Measurements from ENCODE around the gene RBCK1. TPM values are rescaled to one million over a fixed set of nuclear protein-coding genes. Genes with fewer than 3 reads are reported as not detected.

Gene RBCK1
- total and polyA plus RNA-seq, 9 of the 15 experiments (the other 6 are each of a cell fraction or from before 2014, with no cell fraction given) = 5.9 to 59.3 (median 26.5) TPM

DNA sequence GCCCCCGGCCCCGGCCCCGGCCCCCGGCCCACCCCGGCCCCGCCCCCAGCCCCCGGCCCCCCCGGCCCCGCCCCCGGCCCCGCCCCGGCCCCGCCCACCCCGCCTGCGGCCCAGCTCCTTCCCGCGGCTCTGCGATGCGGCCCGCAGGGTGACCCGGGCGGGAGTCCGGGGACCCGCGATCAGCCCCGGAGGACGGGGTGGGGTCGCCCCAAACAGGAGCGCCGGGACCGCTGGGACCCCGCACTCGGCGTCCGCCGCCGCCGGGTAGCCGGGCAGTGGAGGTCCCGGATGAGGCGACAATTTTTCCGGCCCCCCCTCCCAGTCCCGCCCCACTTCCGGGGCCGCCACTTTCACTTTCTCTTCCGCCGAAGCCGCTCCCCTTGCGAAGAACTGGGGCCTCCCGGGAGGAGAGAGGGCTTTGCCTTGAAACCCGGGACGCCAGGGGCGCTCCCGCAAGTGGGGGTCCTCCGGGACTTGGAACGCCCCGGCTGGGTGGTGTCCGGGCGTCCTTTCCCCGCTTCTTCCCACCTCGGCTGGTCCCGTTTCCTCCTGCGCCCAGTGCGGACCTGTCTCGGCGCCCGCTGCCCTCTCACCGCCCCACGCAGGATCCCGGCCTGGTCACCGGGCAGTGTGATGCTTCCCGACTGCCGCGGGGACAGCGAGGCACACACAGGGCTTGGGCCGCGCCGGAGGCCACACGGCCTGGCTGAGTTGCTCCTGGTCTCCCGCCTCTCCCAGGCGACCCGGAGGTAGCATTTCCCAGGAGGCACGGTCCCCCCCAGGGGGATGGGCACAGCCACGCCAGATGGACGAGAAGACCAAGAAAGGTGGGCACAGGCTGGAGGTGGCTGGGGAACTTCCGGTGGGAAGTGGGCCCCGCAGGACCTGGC, at the start of gene RBCK1 (continued):
- TF ChIP-seq, protein P1, sequence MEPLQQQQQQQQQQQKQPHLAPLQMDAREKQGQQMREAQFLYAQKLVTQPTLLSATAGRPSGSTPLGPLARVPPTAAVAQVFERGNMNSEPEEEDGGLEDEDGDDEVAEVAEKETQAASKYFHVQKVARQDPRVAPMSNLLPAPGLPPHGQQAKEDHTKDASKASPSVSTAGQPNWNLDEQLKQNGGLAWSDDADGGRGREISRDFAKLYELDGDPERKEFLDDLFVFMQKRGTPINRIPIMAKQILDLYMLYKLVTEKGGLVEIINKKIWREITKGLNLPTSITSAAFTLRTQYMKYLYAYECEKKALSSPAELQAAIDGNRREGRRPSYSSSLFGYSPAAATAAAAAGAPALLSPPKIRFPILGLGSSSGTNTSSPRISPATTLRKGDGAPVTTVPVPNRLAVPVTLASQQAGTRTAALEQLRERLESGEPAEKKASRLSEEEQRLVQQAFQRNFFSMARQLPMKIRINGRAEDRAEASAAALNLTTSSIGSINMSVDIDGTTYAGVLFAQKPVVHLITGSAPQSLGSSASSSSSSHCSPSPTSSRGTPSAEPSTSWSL (CRISPR knock-in tag; IDR thresholded peaks at IDR 0.05; ENCODE audit: borderline replicate concordance) = no peak
- TF ChIP-seq, protein P2, sequence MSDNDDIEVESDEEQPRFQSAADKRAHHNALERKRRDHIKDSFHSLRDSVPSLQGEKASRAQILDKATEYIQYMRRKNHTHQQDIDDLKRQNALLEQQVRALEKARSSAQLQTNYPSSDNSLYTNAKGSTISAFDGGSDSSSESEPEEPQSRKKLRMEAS (CRISPR knock-in tag; IDR thresholded peaks at IDR 0.05) = no peak; the same call in 1 of the 2 replicates
- TF ChIP-seq FOXA3 (CRISPR knock-in tag; conservative IDR thresholded peaks at IDR 0.05 in 1 of 2, IDR thresholded peaks at IDR 0.05 in 1 of 2) (0 out of 4 replicates have a peak, but pooled peaks of 1 of the 2 experiments have one; percentile 40), ETV1 (tag; conservative IDR thresholded peaks at IDR 0.05; ENCODE audit: low read depth) (peak; percentile 81), NRF1 (conservative IDR thresholded peaks at IDR 0.05 in 1 of 2, IDR thresholded peaks at IDR 0.05 in 1 of 2) (no peak; a peak in 1 of 4 replicates), HNRNPLL (IDR thresholded peaks at IDR 0.05; ENCODE audit: low read depth, low read length, poor library complexity, severe bottlenecking) (no peak), RAD21 (CRISPR knock-in tag; conservative IDR thresholded peaks at IDR 0.05 in 1 of 2, IDR thresholded peaks at IDR 0.05 in 1 of 2) (no peak), GABPA (tag; conservative IDR thresholded peaks at IDR 0.05; ENCODE audit: low read depth) (peak; percentile 93), PCBP1 (IDR thresholded peaks at IDR 0.05; ENCODE audit: low read depth, low read length, poor library complexity, severe bottlenecking) (peak; percentile 46)
- TF ChIP-seq, protein P3, sequence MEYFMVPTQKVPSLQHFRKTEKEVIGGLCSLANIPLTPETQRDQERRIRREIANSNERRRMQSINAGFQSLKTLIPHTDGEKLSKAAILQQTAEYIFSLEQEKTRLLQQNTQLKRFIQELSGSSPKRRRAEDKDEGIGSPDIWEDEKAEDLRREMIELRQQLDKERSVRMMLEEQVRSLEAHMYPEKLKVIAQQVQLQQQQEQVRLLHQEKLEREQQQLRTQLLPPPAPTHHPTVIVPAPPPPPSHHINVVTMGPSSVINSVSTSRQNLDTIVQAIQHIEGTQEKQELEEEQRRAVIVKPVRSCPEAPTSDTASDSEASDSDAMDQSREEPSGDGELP (CRISPR knock-in tag; IDR thresholded peaks at IDR 0.05; ENCODE audit: borderline replicate concordance) = peak; percentile 25; the same call in 1 of the 2 replicates
- TF ChIP-seq, protein P4, sequence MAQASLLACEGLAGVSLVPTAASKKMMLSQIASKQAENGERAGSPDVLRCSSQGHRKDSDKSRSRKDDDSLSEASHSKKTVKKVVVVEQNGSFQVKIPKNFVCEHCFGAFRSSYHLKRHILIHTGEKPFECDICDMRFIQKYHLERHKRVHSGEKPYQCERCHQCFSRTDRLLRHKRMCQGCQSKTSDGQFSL (CRISPR knock-in tag; IDR thresholded peaks at IDR 0.05) = peak; percentile 44; the same call in 1 of the 2 replicates
- TF ChIP-seq, protein P4 (tag; IDR thresholded peaks at IDR 0.05) = peak in 1 of 2 experiments; percentile 60; a peak in 1 of 4 replicates
- TF ChIP-seq, protein P5, sequence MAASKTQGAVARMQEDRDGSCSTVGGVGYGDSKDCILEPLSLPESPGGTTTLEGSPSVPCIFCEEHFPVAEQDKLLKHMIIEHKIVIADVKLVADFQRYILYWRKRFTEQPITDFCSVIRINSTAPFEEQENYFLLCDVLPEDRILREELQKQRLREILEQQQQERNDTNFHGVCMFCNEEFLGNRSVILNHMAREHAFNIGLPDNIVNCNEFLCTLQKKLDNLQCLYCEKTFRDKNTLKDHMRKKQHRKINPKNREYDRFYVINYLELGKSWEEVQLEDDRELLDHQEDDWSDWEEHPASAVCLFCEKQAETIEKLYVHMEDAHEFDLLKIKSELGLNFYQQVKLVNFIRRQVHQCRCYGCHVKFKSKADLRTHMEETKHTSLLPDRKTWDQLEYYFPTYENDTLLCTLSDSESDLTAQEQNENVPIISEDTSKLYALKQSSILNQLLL (CRISPR knock-in tag; IDR thresholded peaks at IDR 0.05; ENCODE audit: borderline replicate concordance) = no peak
- TF ChIP-seq, protein P6, sequence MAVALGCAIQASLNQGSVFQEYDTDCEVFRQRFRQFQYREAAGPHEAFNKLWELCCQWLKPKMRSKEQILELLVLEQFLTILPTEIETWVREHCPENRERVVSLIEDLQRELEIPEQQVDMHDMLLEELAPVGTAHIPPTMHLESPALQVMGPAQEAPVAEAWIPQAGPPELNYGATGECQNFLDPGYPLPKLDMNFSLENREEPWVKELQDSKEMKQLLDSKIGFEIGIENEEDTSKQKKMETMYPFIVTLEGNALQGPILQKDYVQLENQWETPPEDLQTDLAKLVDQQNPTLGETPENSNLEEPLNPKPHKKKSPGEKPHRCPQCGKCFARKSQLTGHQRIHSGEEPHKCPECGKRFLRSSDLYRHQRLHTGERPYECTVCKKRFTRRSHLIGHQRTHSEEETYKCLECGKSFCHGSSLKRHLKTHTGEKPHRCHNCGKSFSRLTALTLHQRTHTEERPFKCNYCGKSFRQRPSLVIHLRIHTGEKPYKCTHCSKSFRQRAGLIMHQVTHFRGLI (CRISPR knock-in tag; IDR thresholded peaks at IDR 0.05) = no peak
